ENCODE measurements around the gene CD1C. TPM values are rescaled to one million over a fixed set of nuclear protein-coding genes. Genes with fewer than 3 reads are reported as not detected.

The CD1C gene
- total and polyA plus RNA-seq, 2 of the 8 experiments (the other 6 are each of a cell fraction or from before 2014, with no cell fraction given) = 0.06 to 0.35 TPM

DNA sequence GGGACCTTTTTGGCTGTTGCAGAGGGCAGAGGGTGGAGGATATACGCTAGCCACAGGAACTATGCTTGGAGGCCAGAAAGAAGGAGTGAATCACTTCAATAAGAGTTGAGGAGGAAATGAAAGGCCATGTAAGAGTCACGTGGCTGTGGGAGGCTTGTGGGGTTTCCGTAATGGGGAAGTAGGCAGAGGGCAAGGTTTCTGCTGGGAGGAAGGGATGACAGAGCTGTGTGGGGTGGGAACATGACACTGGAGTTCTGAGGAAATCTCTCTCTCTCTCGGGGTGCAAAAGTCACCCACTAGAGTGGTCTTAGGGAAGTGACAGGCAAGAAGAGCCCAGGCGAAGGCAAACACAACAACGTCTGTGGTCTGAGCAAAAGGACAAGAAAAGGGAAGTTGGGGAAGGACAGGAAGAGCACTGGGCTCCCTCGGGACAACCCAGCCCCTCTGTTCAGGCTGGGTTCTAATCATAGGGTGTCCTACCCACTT is 3.9 kb upstream of the CD1C start (continued):
- no peak for TF ChIP-seq RNF2 (IDR thresholded peaks at IDR 0.05; ENCODE audit: borderline replicate concordance, low read depth, low read length, missing control alignments, poor library complexity, severe bottlenecking)
- TF ChIP-seq TCF12 (IDR thresholded peaks at IDR 0.05; ENCODE audit: low read depth, low read length) = no peak
- TF ChIP-seq, protein P1, sequence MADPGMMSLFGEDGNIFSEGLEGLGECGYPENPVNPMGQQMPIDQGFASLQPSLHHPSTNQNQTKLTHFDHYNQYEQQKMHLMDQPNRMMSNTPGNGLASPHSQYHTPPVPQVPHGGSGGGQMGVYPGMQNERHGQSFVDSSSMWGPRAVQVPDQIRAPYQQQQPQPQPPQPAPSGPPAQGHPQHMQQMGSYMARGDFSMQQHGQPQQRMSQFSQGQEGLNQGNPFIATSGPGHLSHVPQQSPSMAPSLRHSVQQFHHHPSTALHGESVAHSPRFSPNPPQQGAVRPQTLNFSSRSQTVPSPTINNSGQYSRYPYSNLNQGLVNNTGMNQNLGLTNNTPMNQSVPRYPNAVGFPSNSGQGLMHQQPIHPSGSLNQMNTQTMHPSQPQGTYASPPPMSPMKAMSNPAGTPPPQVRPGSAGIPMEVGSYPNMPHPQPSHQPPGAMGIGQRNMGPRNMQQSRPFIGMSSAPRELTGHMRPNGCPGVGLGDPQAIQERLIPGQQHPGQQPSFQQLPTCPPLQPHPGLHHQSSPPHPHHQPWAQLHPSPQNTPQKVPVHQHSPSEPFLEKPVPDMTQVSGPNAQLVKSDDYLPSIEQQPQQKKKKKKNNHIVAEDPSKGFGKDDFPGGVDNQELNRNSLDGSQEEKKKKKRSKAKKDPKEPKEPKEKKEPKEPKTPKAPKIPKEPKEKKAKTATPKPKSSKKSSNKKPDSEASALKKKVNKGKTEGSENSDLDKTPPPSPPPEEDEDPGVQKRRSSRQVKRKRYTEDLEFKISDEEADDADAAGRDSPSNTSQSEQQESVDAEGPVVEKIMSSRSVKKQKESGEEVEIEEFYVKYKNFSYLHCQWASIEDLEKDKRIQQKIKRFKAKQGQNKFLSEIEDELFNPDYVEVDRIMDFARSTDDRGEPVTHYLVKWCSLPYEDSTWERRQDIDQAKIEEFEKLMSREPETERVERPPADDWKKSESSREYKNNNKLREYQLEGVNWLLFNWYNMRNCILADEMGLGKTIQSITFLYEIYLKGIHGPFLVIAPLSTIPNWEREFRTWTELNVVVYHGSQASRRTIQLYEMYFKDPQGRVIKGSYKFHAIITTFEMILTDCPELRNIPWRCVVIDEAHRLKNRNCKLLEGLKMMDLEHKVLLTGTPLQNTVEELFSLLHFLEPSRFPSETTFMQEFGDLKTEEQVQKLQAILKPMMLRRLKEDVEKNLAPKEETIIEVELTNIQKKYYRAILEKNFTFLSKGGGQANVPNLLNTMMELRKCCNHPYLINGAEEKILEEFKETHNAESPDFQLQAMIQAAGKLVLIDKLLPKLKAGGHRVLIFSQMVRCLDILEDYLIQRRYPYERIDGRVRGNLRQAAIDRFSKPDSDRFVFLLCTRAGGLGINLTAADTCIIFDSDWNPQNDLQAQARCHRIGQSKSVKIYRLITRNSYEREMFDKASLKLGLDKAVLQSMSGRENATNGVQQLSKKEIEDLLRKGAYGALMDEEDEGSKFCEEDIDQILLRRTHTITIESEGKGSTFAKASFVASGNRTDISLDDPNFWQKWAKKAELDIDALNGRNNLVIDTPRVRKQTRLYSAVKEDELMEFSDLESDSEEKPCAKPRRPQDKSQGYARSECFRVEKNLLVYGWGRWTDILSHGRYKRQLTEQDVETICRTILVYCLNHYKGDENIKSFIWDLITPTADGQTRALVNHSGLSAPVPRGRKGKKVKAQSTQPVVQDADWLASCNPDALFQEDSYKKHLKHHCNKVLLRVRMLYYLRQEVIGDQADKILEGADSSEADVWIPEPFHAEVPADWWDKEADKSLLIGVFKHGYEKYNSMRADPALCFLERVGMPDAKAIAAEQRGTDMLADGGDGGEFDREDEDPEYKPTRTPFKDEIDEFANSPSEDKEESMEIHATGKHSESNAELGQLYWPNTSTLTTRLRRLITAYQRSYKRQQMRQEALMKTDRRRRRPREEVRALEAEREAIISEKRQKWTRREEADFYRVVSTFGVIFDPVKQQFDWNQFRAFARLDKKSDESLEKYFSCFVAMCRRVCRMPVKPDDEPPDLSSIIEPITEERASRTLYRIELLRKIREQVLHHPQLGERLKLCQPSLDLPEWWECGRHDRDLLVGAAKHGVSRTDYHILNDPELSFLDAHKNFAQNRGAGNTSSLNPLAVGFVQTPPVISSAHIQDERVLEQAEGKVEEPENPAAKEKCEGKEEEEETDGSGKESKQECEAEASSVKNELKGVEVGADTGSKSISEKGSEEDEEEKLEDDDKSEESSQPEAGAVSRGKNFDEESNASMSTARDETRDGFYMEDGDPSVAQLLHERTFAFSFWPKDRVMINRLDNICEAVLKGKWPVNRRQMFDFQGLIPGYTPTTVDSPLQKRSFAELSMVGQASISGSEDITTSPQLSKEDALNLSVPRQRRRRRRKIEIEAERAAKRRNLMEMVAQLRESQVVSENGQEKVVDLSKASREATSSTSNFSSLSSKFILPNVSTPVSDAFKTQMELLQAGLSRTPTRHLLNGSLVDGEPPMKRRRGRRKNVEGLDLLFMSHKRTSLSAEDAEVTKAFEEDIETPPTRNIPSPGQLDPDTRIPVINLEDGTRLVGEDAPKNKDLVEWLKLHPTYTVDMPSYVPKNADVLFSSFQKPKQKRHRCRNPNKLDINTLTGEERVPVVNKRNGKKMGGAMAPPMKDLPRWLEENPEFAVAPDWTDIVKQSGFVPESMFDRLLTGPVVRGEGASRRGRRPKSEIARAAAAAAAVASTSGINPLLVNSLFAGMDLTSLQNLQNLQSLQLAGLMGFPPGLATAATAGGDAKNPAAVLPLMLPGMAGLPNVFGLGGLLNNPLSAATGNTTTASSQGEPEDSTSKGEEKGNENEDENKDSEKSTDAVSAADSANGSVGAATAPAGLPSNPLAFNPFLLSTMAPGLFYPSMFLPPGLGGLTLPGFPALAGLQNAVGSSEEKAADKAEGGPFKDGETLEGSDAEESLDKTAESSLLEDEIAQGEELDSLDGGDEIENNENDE (IDR thresholded peaks at IDR 0.05; ENCODE audit: insufficient replicate concordance, low read length) = no peak
- TF ChIP-seq JUND (IDR thresholded peaks at IDR 0.05; ENCODE audit: low read length) = no peak
- TF ChIP-seq CBX8 (IDR thresholded peaks at IDR 0.05; ENCODE audit: borderline replicate concordance, low read depth, low read length) = no peak
